Smooth muscle cell (in vitro differentiated cells): ENCODE results near the gene NEK5. TPM values are rescaled to one million over a fixed set of nuclear protein-coding genes. Genes with fewer than 3 reads are reported as not detected.

ENCODE experiments used
- DNase-seq: peaks from one replicate; lab custom pipeline; 2025; ENCODE audit not compliant: unreplicated experiment; lab: John Stamatoyannopoulos, UW
- H2AFZ ChIP-seq: fragments of 200-600 bp; sonication (generic); 2 replicates; pipeline ENCODE4 v1.6.0; 2016; ENCODE audit warnings: antibody characterized with exemption, low read depth, mild to moderate bottlenecking
- H3F3A ChIP-seq: fragments of 200-600 bp; sonication (generic); 2 replicates; pipeline ENCODE4 v1.6.0; 2017; ENCODE audit warnings: antibody characterized with exemption, low read depth
- H3K27ac ChIP-seq: fragments of 200-600 bp; sonication (generic); 2 replicates; pipeline ENCODE4 v1.5.1; 2016; ENCODE audit warnings: low read depth, mild to moderate bottlenecking
- H3K27me3 ChIP-seq: fragments of 200-600 bp; sonication (generic); 2 replicates; pipeline ENCODE4 v1.6.1; 2016; ENCODE audit warnings: low read depth, mild to moderate bottlenecking
- H3K36me3 ChIP-seq: fragments of 200-600 bp; sonication (generic); 2 replicates; pipeline ENCODE4 v1.5.1; 2016; ENCODE audit warnings: low read depth
- H3K4me1 ChIP-seq: fragments of 200-600 bp; sonication (generic); 2 replicates; pipeline ENCODE4 v1.5.1; 2016; ENCODE audit warnings: low read depth
- H3K4me2 ChIP-seq: fragments of 200-600 bp; sonication (generic); 2 replicates; pipeline ENCODE4 v1.6.0; 2016; ENCODE audit warnings: mild to moderate bottlenecking
- H3K4me3 ChIP-seq: fragments of 200-600 bp; sonication (generic); 2 replicates; pipeline ENCODE4 v1.5.1; 2016; ENCODE audit warnings: mild to moderate bottlenecking
- H3K79me2 ChIP-seq: fragments of 200-600 bp; sonication (generic); 2 replicates; pipeline ENCODE4 v1.6.0; 2016; ENCODE audit warnings: low read depth, mild to moderate bottlenecking
- H3K9ac ChIP-seq: fragments of 200-600 bp; sonication (generic); 2 replicates; pipeline ENCODE4 v1.6.0; 2016; ENCODE audit warnings: low read depth
- H3K9me3 ChIP-seq: fragments of 200-600 bp; sonication (generic); replicated peaks from 2 replicates; pipeline ENCODE4 v1.5.1; 2016; ENCODE audit warnings: low read depth
- H4K20me1 ChIP-seq: fragments of 200-600 bp; sonication (generic); 2 replicates; pipeline ENCODE4 v1.6.0; 2016; ENCODE audit warnings: low read depth
- CTCF ChIP-seq: fragments of 200-600 bp; sonication (generic); IDR thresholded peaks from 2 replicates; pipeline ENCODE4 v1.5.1; 2017; ENCODE audit warnings: borderline replicate concordance, mild to moderate bottlenecking, antibody characterized with exemption; ENCODE audit not compliant: insufficient read depth, poor library complexity, severe bottlenecking
- WGBS: methylation state at CpG from one replicate; pipeline ENCODE4 v1.1.7; 2016; ENCODE audit warnings: low lambda C conversion rate; 5-methylcytosine and 5-hydroxymethylcytosine counted together
- polyA plus RNA-seq: library from polyadenylated mRNA; unstranded; fragments of >200 nt; fragmentation: Nextera tagmentation; extraction: Ambion mirVana; gene quantifications from 2 replicates; pipeline ENCODE4 v1.2.1, GENCODE V29; 2016
- total RNA-seq: library from RNA; depleted of rRNA; stranded (reverse); fragments of >200 nt; gene quantifications from 2 replicates; pipeline ENCODE4 v1.2.3, GENCODE V29; 2014

Gene NEK5
- total and polyA plus RNA-seq, 2 experiments from 2014 or later = 0.04 to 0.29 TPM

GRCh38 chr13:52160053-52160452 is 31.2 kb upstream of the NEK5 start:
- H3K4me2 ChIP-seq = peak overlapping the region; percentile 96
- DNase-seq = no peak
- H4K20me1 ChIP-seq = no peaks in the 10 kb centered on the region
- peak overlapping the region; percentile 92 for H3K4me3 ChIP-seq
- 98% methylated on average over 6 of the region's 6 CpGs for WGBS
- H3K27me3 ChIP-seq = no peaks in the 10 kb centered on the region
- H3K9ac ChIP-seq = no peak overlapping the region
- peaks cover 14% of the 10 kb centered on the region for H3K4me1 ChIP-seq
- H3K9me3 ChIP-seq = no peaks in the 10 kb centered on the region
- H3K36me3 ChIP-seq = no peaks in the 10 kb centered on the region
- H3F3A ChIP-seq = no peaks in the 10 kb centered on the region
- H3K79me2 ChIP-seq = peaks cover 5% of the 10 kb centered on the region
- H3K27ac ChIP-seq = no peak overlapping the region
- no peak for TF ChIP-seq CTCF
- H2AFZ ChIP-seq = peak overlapping the region; percentile 97

GRCh38 chr13:52159159-52159982 is 30.5 kb upstream of the NEK5 start, which contains the start of gene NEK3:
Gene NEK3 (minus strand): TSS chr13:52159597. CDS start chr13:52156191, 3,406 bp downstream.
- H3K27ac ChIP-seq = peak within 1 kb of the TSS; percentile 59
- no peaks in the 10 kb centered on the region for H3K9me3 ChIP-seq
- H3K9ac ChIP-seq = peak within 1 kb of the TSS; percentile 81
- H3K4me3 ChIP-seq = peak within 1 kb of the TSS; percentile 92
- 5% methylated on average over 58 of the region's 74 CpGs for WGBS
- peak within 1 kb of the TSS; percentile 96 for H3K4me2 ChIP-seq
- H4K20me1 ChIP-seq = no peaks in the 10 kb centered on the region
- no peaks in the 10 kb centered on the region for H3F3A ChIP-seq
- H3K4me1 ChIP-seq = peaks cover 14% of the 10 kb centered on the region
- peaks cover 5% of the 10 kb centered on the region for H3K79me2 ChIP-seq
- TF ChIP-seq CTCF = no peak
- DNase-seq = peak; percentile 38
- no peaks in the 10 kb centered on the region for H3K36me3 ChIP-seq
- peak within 1 kb of the TSS; percentile 97 for H2AFZ ChIP-seq
- no peaks in the 10 kb centered on the region for H3K27me3 ChIP-seq

GRCh38 chr13:52158629-52159158 is 29.8 kb upstream of the NEK5 start:
- Histone ChIP-seq H3K4me2 (peak overlapping the region; percentile 96), H3K4me1 (peaks cover 14% of the 10 kb centered on the region), H3F3A (no peaks in the 10 kb centered on the region), H3K36me3 (no peaks in the 10 kb centered on the region), H4K20me1 (no peaks in the 10 kb centered on the region), H3K27ac (peak overlapping the region; percentile 59), H3K4me3 (peak overlapping the region; percentile 92), H3K27me3 (no peaks in the 10 kb centered on the region), H2AFZ (peak overlapping the region; percentile 97), H3K9ac (peak overlapping the region; percentile 81), H3K79me2 (peaks cover 5% of the 10 kb centered on the region), H3K9me3 (no peaks in the 10 kb centered on the region)
- TF ChIP-seq CTCF = no peak
- 18% methylated on average over 17 of the region's 17 CpGs for WGBS
- DNase-seq = peak; percentile 38
